ENCODE data around the gene VAV1. TPM values are rescaled to one million over a fixed set of nuclear protein-coding genes. Genes with fewer than 3 reads are reported as not detected.
A peak's percentile ranks its signal among the peaks of the same experiment; 100 is the strongest.

Gene VAV1
- polyA plus RNA-seq, 1 experiment: not detected

GRCh38 chr19:6750062-6750461 lies 22.4 kb upstream of the VAV1 start:
- ChIA-PET CTCF (no interaction called here), POLR2A (no interaction called here)
- DNase-seq (ENCODE audit: low read depth): no peak
- Histone ChIP-seq H3K36me3 (ENCODE audit: control insufficient read depth, insufficient read depth, low read length) (peaks cover 33% of the 10 kb centered on the region), H3K27me3 (ENCODE audit: control insufficient read depth, insufficient read depth, low read length) (no peaks in the 10 kb centered on the region), H3K4me3 (ENCODE audit: low read depth, low read length) (no peak overlapping the region)
- no peak for TF ChIP-seq CTCF (IDR thresholded peaks at IDR 0.05; ENCODE audit: insufficient read depth, low read depth, low read length)

GRCh38 chr19:6751189-6751588 lies 21.3 kb upstream of the VAV1 start:
- TF ChIP-seq CTCF (IDR thresholded peaks at IDR 0.05; ENCODE audit: insufficient read depth, low read depth, low read length): no peak
- Histone ChIP-seq H3K4me3 (ENCODE audit: low read depth, low read length) (no peak overlapping the region), H3K27me3 (ENCODE audit: control insufficient read depth, insufficient read depth, low read length) (no peaks in the 10 kb centered on the region), H3K36me3 (ENCODE audit: control insufficient read depth, insufficient read depth, low read length) (peaks cover 29% of the 10 kb centered on the region)
- ChIA-PET CTCF (no interaction called here), POLR2A (no interaction called here)
- no peak for DNase-seq (ENCODE audit: low read depth)

- H3K27me3 ChIP-seq (ENCODE audit: control insufficient read depth, insufficient read depth, low read length): no peaks in the 10 kb centered on the region
- TF ChIP-seq CTCF (IDR thresholded peaks at IDR 0.05; ENCODE audit: insufficient read depth, low read depth, low read length): no peak
- CTCF ChIA-PET: interaction anchor here (1.1 kb wide), 1 partner anchor 16 kb away, joined by 3 read pairs; no protein-coding TSS in a partner anchor
- POLR2A ChIA-PET: no interaction called here
- DNase-seq (ENCODE audit: low read depth): no peak
- H3K36me3 ChIP-seq (ENCODE audit: control insufficient read depth, insufficient read depth, low read length): peaks cover 24% of the 10 kb centered on the region
- H3K4me3 ChIP-seq (ENCODE audit: low read depth, low read length): peak overlapping the region; percentile 35
These were observed 20.0 kb upstream of the VAV1 start for GRCh38 chr19:6752256-6753177.

- DNase-seq (ENCODE audit: low read depth): no peak
- no peaks in the 10 kb centered on the region for H3K27me3 ChIP-seq (ENCODE audit: control insufficient read depth, insufficient read depth, low read length)
- CTCF ChIA-PET: no interaction called here
- peak; percentile 48 for TF ChIP-seq CTCF (IDR thresholded peaks at IDR 0.05; ENCODE audit: insufficient read depth, low read depth, low read length)
- H3K36me3 ChIP-seq (ENCODE audit: control insufficient read depth, insufficient read depth, low read length): peaks cover 22% of the 10 kb centered on the region
- peak overlapping the region; percentile 35 for H3K4me3 ChIP-seq (ENCODE audit: low read depth, low read length)
- POLR2A ChIA-PET: no interaction called here
These were observed 19.1 kb upstream of the VAV1 start for GRCh38 chr19:6753178-6754031.

- no peak overlapping the region for H3K4me3 ChIP-seq (ENCODE audit: low read depth, low read length)
- no peaks in the 10 kb centered on the region for H3K27me3 ChIP-seq (ENCODE audit: control insufficient read depth, insufficient read depth, low read length)
- H3K36me3 ChIP-seq (ENCODE audit: control insufficient read depth, insufficient read depth, low read length): peaks cover 21% of the 10 kb centered on the region
- CTCF ChIA-PET: interaction anchor here (0.9 kb wide), 1 partner anchor 11 kb away, joined by 3 read pairs; no protein-coding TSS in a partner anchor
- no peak for DNase-seq (ENCODE audit: low read depth)
- POLR2A ChIA-PET: no interaction called here
- no peak for TF ChIP-seq CTCF (IDR thresholded peaks at IDR 0.05; ENCODE audit: insufficient read depth, low read depth, low read length)
These were observed 18.4 kb upstream of the VAV1 start for GRCh38 chr19:6754136-6754535.

All from BJ (cell line).